Mesenchymal stem cell (in vitro differentiated cells and primary cell): Measurements from ENCODE around the gene HYAL2.

Experiments
- DNase-seq: peaks from one replicate; pipeline ENCODE4 v3.0.0-alpha.2; 2013
- H2AFZ ChIP-seq: one replicate; pipeline ENCODE4 v1.6.1; 2013; ENCODE audit warnings: low read depth, mild to moderate bottlenecking, control low read depth, inconsistent platforms, low read length, moderate library complexity
- H2AK5ac ChIP-seq: 2 replicates; pipeline ENCODE4 v1.6.1; 2013; ENCODE audit warnings: low read length, moderate library complexity, mild to moderate bottlenecking, inconsistent platforms; ENCODE audit not compliant: severe bottlenecking
- H2BK120ac ChIP-seq: one replicate; pipeline ENCODE4 v1.6.1; 2013; ENCODE audit warnings: low read depth, mild to moderate bottlenecking, inconsistent platforms, low read length, moderate library complexity
- H2BK12ac ChIP-seq, 2 experiments: one replicate each; pipeline ENCODE4 v1.6.1; 2013; ENCODE audit warnings: inconsistent platforms in 2 of 2, low read length in 2 of 2, mild to moderate bottlenecking in 2 of 2, moderate library complexity in 2 of 2, control low read depth in 1 of 2
- H2BK15ac ChIP-seq: one replicate; pipeline ENCODE4 v1.6.1; 2013; ENCODE audit warnings: mild to moderate bottlenecking, low read depth, inconsistent platforms; ENCODE audit not compliant: poor library complexity, severe bottlenecking
- H2BK5ac ChIP-seq: 2 replicates; pipeline ENCODE4 v1.6.1; 2013; ENCODE audit warnings: low read depth, mild to moderate bottlenecking, low read length, control low read depth, inconsistent platforms; ENCODE audit not compliant: poor library complexity, severe bottlenecking
- H3K14ac ChIP-seq, 2 experiments: one replicate each; pipeline ENCODE4 v1.6.1; 2013; ENCODE audit warnings: inconsistent platforms in 2 of 2, low read length in 2 of 2, control low read depth in 1 of 2, mild to moderate bottlenecking in 1 of 2, moderate library complexity in 1 of 2
- H3K18ac ChIP-seq, 2 experiments: one replicate each; pipeline ENCODE4 v1.6.1; 2013; ENCODE audit warnings: inconsistent platforms in 2 of 2, low read length in 2 of 2, control low read depth in 1 of 2, low read depth in 1 of 2, mild to moderate bottlenecking in 1 of 2
- H3K23ac ChIP-seq, 2 experiments: one replicate each; pipeline ENCODE4 v1.6.1; 2013; ENCODE audit warnings: inconsistent platforms in 2 of 2, low read length in 2 of 2, mild to moderate bottlenecking in 2 of 2, moderate library complexity in 2 of 2, control low read depth in 1 of 2
- H3K27ac ChIP-seq: 2 replicates; pipeline ENCODE4 v1.5.1; 2013; ENCODE audit warnings: mild to moderate bottlenecking, moderate library complexity, low read length, control low read depth, inconsistent platforms; ENCODE audit not compliant: poor library complexity, severe bottlenecking
- H3K27me3 ChIP-seq, 2 experiments: 2 replicates each; pipeline versions ENCODE4 v1.6.1 to v1.7.0; 2013; ENCODE audit warnings: low read length in 2 of 2, mild to moderate bottlenecking in 2 of 2, moderate library complexity in 2 of 2, control low read depth in 1 of 2, inconsistent platforms in 1 of 2; ENCODE audit not compliant: control insufficient read depth in 1 of 2, insufficient read depth in 1 of 2
- H3K36me3 ChIP-seq, 2 experiments: 2 replicates each; pipeline versions ENCODE4 v1.6.1 to v1.7.0; 2013; ENCODE audit warnings: low read length in 2 of 2, control low read depth in 1 of 2, inconsistent platforms in 1 of 2, low read depth in 1 of 2, mild to moderate bottlenecking in 1 of 2; ENCODE audit not compliant: insufficient read depth in 2 of 2, control insufficient read depth in 1 of 2
- H3K4ac ChIP-seq, 2 experiments: one replicate each; pipeline ENCODE4 v1.6.1; 2013; ENCODE audit warnings: inconsistent platforms in 2 of 2, low read length in 2 of 2, mild to moderate bottlenecking in 2 of 2, moderate library complexity in 2 of 2, control low read depth in 1 of 2, low read depth in 1 of 2
- H3K4me1 ChIP-seq: 2 replicates; pipeline ENCODE4 v1.6.1; 2013; ENCODE audit warnings: low read depth, low read length, control low read depth; ENCODE audit not compliant: control insufficient read depth, insufficient read depth
- H3K4me2 ChIP-seq: 2 replicates; pipeline ENCODE4 v1.6.1; 2013; ENCODE audit warnings: low read length, mild to moderate bottlenecking, inconsistent platforms; ENCODE audit not compliant: poor library complexity, severe bottlenecking
- H3K4me3 ChIP-seq, 2 experiments: 2 replicates each; pipeline versions ENCODE4 v1.5.1 to v1.7.0; 2013; ENCODE audit warnings: low read length in 2 of 2, mild to moderate bottlenecking in 2 of 2, control low read depth in 1 of 2, low read depth in 1 of 2; ENCODE audit not compliant: insufficient read depth in 1 of 2
- H3K79me1 ChIP-seq: replicated peaks from 2 replicates; pipeline ENCODE4 v1.6.1; 2013; ENCODE audit warnings: mild to moderate bottlenecking, control low read depth, low read length, inconsistent platforms; ENCODE audit not compliant: poor library complexity, severe bottlenecking
- H3K9ac ChIP-seq: 2 replicates; pipeline ENCODE4 v1.7.0; 2013; ENCODE audit warnings: mild to moderate bottlenecking, low read length, moderate library complexity
- H3K9me3 ChIP-seq: 2 replicates; pipeline ENCODE4 v1.7.0; 2013; ENCODE audit warnings: mild to moderate bottlenecking, low read length; ENCODE audit not compliant: control insufficient read depth
- H4K8ac ChIP-seq: one replicate; pipeline ENCODE4 v1.6.1; 2013; ENCODE audit warnings: inconsistent platforms, mild to moderate bottlenecking, low read length, moderate library complexity
- H4K91ac ChIP-seq: one replicate; pipeline ENCODE4 v1.6.1; 2013; ENCODE audit warnings: mild to moderate bottlenecking, low read length, inconsistent platforms
- WGBS: methylation state at CpG from one replicate; pipeline ENCODE4 v1.1.7; 2013; ENCODE audit warnings: mixed read lengths; 5-methylcytosine and 5-hydroxymethylcytosine counted together

HYAL2 gene

GRCh38 chr3:50268703-50269451 is 53.7 kb downstream of the HYAL2 start, which contains the start of gene SEMA3B:
Gene SEMA3B (plus strand): TSS chr3:50269147. CDS start chr3:50269241, 94 bp downstream.
- no peak within 1 kb of the TSS for H3K27ac ChIP-seq
- no peak within 1 kb of the TSS for H2BK15ac ChIP-seq
- peak within 1 kb of the TSS in 1 of 2 experiments; percentile 75 for H3K23ac ChIP-seq
- peak within 1 kb of the TSS; percentile 92 for H2AK5ac ChIP-seq
- no peaks in the 10 kb centered on the region for H3K79me1 ChIP-seq
- H2BK12ac ChIP-seq, result peak within 1 kb of the TSS in 1 of 2 experiments; percentile 60
- H3K4me1 ChIP-seq, result peaks cover 75% of the 10 kb centered on the region
- H2AFZ ChIP-seq, result no peak within 1 kb of the TSS
- peak within 1 kb of the TSS in 1 of 2 experiments; percentile 68 for H3K14ac ChIP-seq
- H3K4me3 ChIP-seq, result peak within 1 kb of the TSS in 1 of 2 experiments; percentile 79
- H3K9me3 ChIP-seq, result no peaks in the 10 kb centered on the region
- no peak for DNase-seq
- H3K4me2 ChIP-seq, result no peak within 1 kb of the TSS
- H3K18ac ChIP-seq, result peak within 1 kb of the TSS in 1 of 2 experiments; percentile 61
- H3K27me3 ChIP-seq, result peaks cover 2 to 8% of the 10 kb centered on the region in 2 experiments
- H3K36me3 ChIP-seq, result no peaks in the 10 kb centered on the region
- peak within 1 kb of the TSS; percentile 89 for H4K8ac ChIP-seq
- H3K4ac ChIP-seq, result no peak within 1 kb of the TSS
- H2BK120ac ChIP-seq, result peak within 1 kb of the TSS; percentile 80
- 79% methylated on average over 16 of the region's 21 CpGs for WGBS
- peak within 1 kb of the TSS; percentile 85 for H4K91ac ChIP-seq
- no peak within 1 kb of the TSS for H3K9ac ChIP-seq
- no peak within 1 kb of the TSS for H2BK5ac ChIP-seq

GRCh38 chr3:50268276-50268675 is 54.3 kb downstream of the HYAL2 start:
- H3K4ac ChIP-seq, result no peak overlapping the region
- no peak overlapping the region for H3K27ac ChIP-seq
- no peak overlapping the region for H3K4me2 ChIP-seq
- H4K8ac ChIP-seq, result no peak overlapping the region
- no peaks in the 10 kb centered on the region for H3K36me3 ChIP-seq
- H3K18ac ChIP-seq, result no peak overlapping the region
- H3K23ac ChIP-seq, result no peak overlapping the region
- H2BK15ac ChIP-seq, result no peak overlapping the region
- H3K9me3 ChIP-seq, result no peaks in the 10 kb centered on the region
- WGBS, result 88% methylated on average over 3 of the region's 3 CpGs
- peak overlapping the region in 1 of 2 experiments; percentile 79 for H3K4me3 ChIP-seq
- H3K4me1 ChIP-seq, result peaks cover 78% of the 10 kb centered on the region
- H3K79me1 ChIP-seq, result peaks cover 2% of the 10 kb centered on the region
- H2BK5ac ChIP-seq, result no peak overlapping the region
- H4K91ac ChIP-seq, result no peak overlapping the region
- peaks cover 0 to 2% of the 10 kb centered on the region in 2 experiments for H3K27me3 ChIP-seq
- no peak overlapping the region for H3K9ac ChIP-seq
- H2BK120ac ChIP-seq, result peak overlapping the region; percentile 80
- peak overlapping the region in 1 of 2 experiments; percentile 37 for H3K14ac ChIP-seq
- H2AFZ ChIP-seq, result no peak overlapping the region
- H2AK5ac ChIP-seq, result peak overlapping the region; percentile 34
- no peak for DNase-seq
- no peak overlapping the region for H2BK12ac ChIP-seq
